Neural cell (in vitro differentiated cells): ENCODE results near the gene STON2. TPM values are rescaled to one million over a fixed set of nuclear protein-coding genes. Genes with fewer than 3 reads are reported as not detected.

Experiments used
- H2AFZ ChIP-seq: fragments of 200-600, 300-800 bp; sonication (generic), shearing (Covaris generic); 2 replicates; pipeline ENCODE4 v1.6.0; 2014; ENCODE audit warnings: low read depth, mild to moderate bottlenecking, antibody characterized with exemption, low read length, moderate library complexity
- H3F3A ChIP-seq: fragments of 200-600 bp; shearing (Covaris generic); 2 replicates; pipeline ENCODE4 v1.6.1; 2016; ENCODE audit warnings: mild to moderate bottlenecking, moderate library complexity, mixed read lengths, antibody characterized with exemption, low read length; ENCODE audit not compliant: insufficient read depth, poor library complexity, severe bottlenecking
- H3K27ac ChIP-seq: fragments of 200-600, 300-800 bp; sonication (generic), shearing (Covaris generic); 2 replicates; pipeline ENCODE4 v1.5.1; 2014; ENCODE audit warnings: mild to moderate bottlenecking, low read length, moderate library complexity
- H3K27me3 ChIP-seq: fragments of 300-800, 200-600 bp; sonication (generic), shearing (Covaris generic); 2 replicates; pipeline ENCODE4 v1.6.0; 2014; ENCODE audit warnings: mild to moderate bottlenecking, low read depth, low read length, moderate library complexity; ENCODE audit not compliant: insufficient read depth
- H3K36me3 ChIP-seq: fragments of 300-800, 200-600 bp; sonication (generic), shearing (Covaris generic); 2 replicates; pipeline ENCODE4 v1.5.1; 2014; ENCODE audit warnings: mild to moderate bottlenecking, antibody characterized with exemption, low read length, moderate library complexity; ENCODE audit not compliant: insufficient read depth
- H3K4me2 ChIP-seq: fragments of 300-800, 200-600 bp; sonication (generic), shearing (Covaris generic); 2 replicates; pipeline ENCODE4 v1.6.0; 2014; ENCODE audit warnings: mild to moderate bottlenecking, low read length
- H3K4me3 ChIP-seq: fragments of 300-800, 200-600 bp; sonication (generic), shearing (Covaris generic); 2 replicates; pipeline ENCODE4 v1.5.1; 2014; ENCODE audit warnings: mild to moderate bottlenecking, low read length, moderate library complexity
- H3K79me2 ChIP-seq: fragments of 200-600 bp; shearing (Covaris generic); replicated peaks from 2 replicates; pipeline ENCODE4 v1.6.0; 2014; ENCODE audit warnings: mild to moderate bottlenecking, low read length, moderate library complexity; ENCODE audit not compliant: insufficient read depth
- H3K9ac ChIP-seq: fragments of 300-800, 200-600 bp; sonication (generic), shearing (Covaris generic); 2 replicates; pipeline ENCODE4 v1.6.1; 2016; ENCODE audit warnings: mild to moderate bottlenecking, low read length, mixed read lengths
- H3K9me2 ChIP-seq: fragments of 200-600 bp; shearing (Covaris generic); 2 replicates; pipeline ENCODE4 v1.6.1; 2016; ENCODE audit warnings: mild to moderate bottlenecking, low read length, mixed read lengths; ENCODE audit not compliant: insufficient read depth
- H3K9me3 ChIP-seq: fragments of 200-600, 300-800 bp; sonication (generic), shearing (Covaris generic); 2 replicates; pipeline ENCODE4 v1.6.1; 2016; ENCODE audit warnings: mild to moderate bottlenecking, mixed run types, low read length, moderate library complexity, mixed read lengths
- H4K20me1 ChIP-seq: fragments of 200-600 bp; shearing (Covaris generic); 2 replicates; pipeline ENCODE4 v1.6.1; 2016; ENCODE audit warnings: mild to moderate bottlenecking, mixed run types; ENCODE audit not compliant: insufficient read depth
- CTCF ChIP-seq: fragments of 450-650 bp; IDR thresholded peaks from 2 replicates; pipeline ENCODE4 v1.5.1; 2014; ENCODE audit warnings: antibody characterized with exemption, mild to moderate bottlenecking, moderate library complexity; ENCODE audit not compliant: poor library complexity, severe bottlenecking
- EP300 ChIP-seq: fragments of 450-650 bp; conservative IDR thresholded peaks from 2 replicates; pipeline ENCODE4 v1.6.1; 2014; ENCODE audit warnings: antibody characterized with exemption, mild to moderate bottlenecking, moderate library complexity; ENCODE audit not compliant: poor library complexity, severe bottlenecking
- EZH2 ChIP-seq: fragments of 200-600, 300-800 bp; shearing (Covaris generic), sonication (generic); IDR thresholded peaks from 2 replicates; pipeline ENCODE4 v1.6.1; 2014; ENCODE audit warnings: antibody characterized with exemption, low read length, borderline replicate concordance, mild to moderate bottlenecking; ENCODE audit not compliant: insufficient read depth, poor library complexity, severe bottlenecking
- MXI1 ChIP-seq: fragments of 450-650 bp; conservative IDR thresholded peaks from 2 replicates; pipeline ENCODE4 v1.6.1; 2014; ENCODE audit warnings: antibody characterized with exemption, mild to moderate bottlenecking; ENCODE audit not compliant: poor library complexity, severe bottlenecking
- POLR2AphosphoS5 ChIP-seq: IDR thresholded peaks from 2 replicates; pipeline ENCODE4 v1.6.1; 2012
- RAD21 ChIP-seq: fragments of 450-650 bp; conservative IDR thresholded peaks from 2 replicates; pipeline ENCODE4 v1.6.1; 2014; ENCODE audit warnings: antibody characterized with exemption, mild to moderate bottlenecking, moderate library complexity
- REST ChIP-seq: IDR thresholded peaks from 2 replicates; pipeline ENCODE4 v1.6.1; 2012; ENCODE audit warnings: borderline replicate concordance
- SMC3 ChIP-seq: fragments of 450-650 bp; conservative IDR thresholded peaks from 2 replicates; pipeline ENCODE4 v1.6.1; 2014; ENCODE audit warnings: antibody characterized with exemption, mild to moderate bottlenecking, moderate library complexity; ENCODE audit not compliant: poor library complexity
- TAF1 ChIP-seq: IDR thresholded peaks from 2 replicates; pipeline ENCODE4 v1.6.1; 2012; ENCODE audit warnings: low read depth
- polyA plus RNA-seq: library from polyadenylated mRNA; depleted of rRNA; stranded (reverse); fragments of >200 nt; gene quantifications from 2 replicates; pipeline ENCODE4 v1.2.3, GENCODE V29; 2014

STON2 gene
- polyA plus RNA-seq, 1 donor from 2014 or later: 11.3 TPM

GRCh38 chr14:81310606-81311005 is 89.5 kb downstream of the STON2 start:
- no peak for TF ChIP-seq MXI1
- TF ChIP-seq EP300: no peak
- no peak for TF ChIP-seq POLR2AphosphoS5
- no peak for TF ChIP-seq SMC3
- TF ChIP-seq TAF1: no peak
- no peak for TF ChIP-seq EZH2
- no peak for TF ChIP-seq RAD21
- no peak for TF ChIP-seq CTCF
- TF ChIP-seq REST: no peak
- H3K79me2 ChIP-seq: no peaks in the 10 kb centered on the region
- no peak overlapping the region for H3K4me3 ChIP-seq
- no peaks in the 10 kb centered on the region for H3K9me2 ChIP-seq
- H3K9ac ChIP-seq: no peak overlapping the region
- H3K9me3 ChIP-seq: no peaks in the 10 kb centered on the region
- H3K27ac ChIP-seq: no peak overlapping the region
- no peak overlapping the region for H3K4me2 ChIP-seq
- H4K20me1 ChIP-seq: no peaks in the 10 kb centered on the region
- H2AFZ ChIP-seq: no peak overlapping the region
- no peaks in the 10 kb centered on the region for H3F3A ChIP-seq
- no peaks in the 10 kb centered on the region for H3K27me3 ChIP-seq
- no peaks in the 10 kb centered on the region for H3K36me3 ChIP-seq

- Histone ChIP-seq H3F3A (no peaks in the 10 kb centered on the region), H3K27ac (no peak overlapping the region), H3K27me3 (no peaks in the 10 kb centered on the region), H2AFZ (no peak overlapping the region), H3K36me3 (no peaks in the 10 kb centered on the region), H3K9me3 (no peaks in the 10 kb centered on the region), H4K20me1 (no peaks in the 10 kb centered on the region), H3K4me2 (no peak overlapping the region), H3K79me2 (no peaks in the 10 kb centered on the region), H3K9ac (no peak overlapping the region), H3K4me3 (no peak overlapping the region), H3K9me2 (no peaks in the 10 kb centered on the region)
- TF ChIP-seq CTCF (no peak), SMC3 (no peak), EZH2 (no peak), MXI1 (no peak), TAF1 (no peak), POLR2AphosphoS5 (no peak), RAD21 (no peak)
Measured at GRCh38 chr14:81309511-81309910, 90.6 kb downstream of the STON2 start.
